ENCODE measurements around the gene DNAH14. TPM values are rescaled to one million over a fixed set of nuclear protein-coding genes. Genes with fewer than 3 reads are reported as not detected.

Gene DNAH14
- polyA plus RNA-seq, 2 of the 4 experiments (the other 2 are of a cell fraction), result 15.9 to 35.8 TPM

DNA sequence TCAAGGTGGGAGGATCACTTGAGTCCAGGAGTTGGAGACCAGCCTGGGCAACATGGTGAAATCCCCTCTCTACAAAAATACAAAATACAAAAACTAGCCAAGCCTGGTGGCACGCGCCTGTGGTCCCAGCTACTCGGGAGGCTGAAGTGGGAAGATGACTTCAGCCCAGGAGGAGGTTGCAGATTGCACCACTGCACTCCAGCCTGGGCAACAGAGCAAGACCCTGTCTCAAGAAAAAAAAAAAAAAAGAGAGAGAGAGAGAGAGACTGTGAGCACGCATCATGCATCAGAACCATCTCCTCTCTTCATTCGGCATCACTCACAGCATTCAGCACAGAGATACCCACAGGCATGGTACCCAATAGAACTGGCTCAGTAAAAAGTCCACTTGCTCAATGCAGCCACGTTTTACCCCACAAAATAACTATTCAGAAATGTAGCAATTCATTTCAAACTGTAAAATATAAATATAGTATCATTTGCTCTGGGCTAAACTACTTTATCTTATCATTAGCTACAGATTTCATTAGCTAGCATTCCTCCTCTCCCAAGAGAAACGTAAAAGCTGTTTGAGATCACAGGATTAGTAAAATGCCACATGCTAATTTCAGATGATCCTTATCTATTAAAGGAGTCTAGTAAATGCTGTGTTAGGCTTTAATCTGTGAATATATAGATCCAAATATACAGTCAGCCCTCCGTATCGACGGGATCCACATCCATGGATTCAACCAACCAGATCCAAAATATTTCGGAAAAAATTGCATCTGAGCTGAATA lies 486.7 kb downstream of the DNAH14 start:
- DNase-seq (ENCODE audit: low read depth in 1 of 2, low spot score in 1 of 2) (no peak), FAIRE-seq (no peak), ATAC-seq (no peak)
- WGBS (ENCODE audit: missing lambda C conversion rate), result 92% methylated on average over 11 of the region's 11 CpGs
- H3K9me3 ChIP-seq, result no peaks in the 10 kb centered on the region
- no peak for TF ChIP-seq CBX8 (IDR thresholded peaks at IDR 0.05)
- no peak for TF ChIP-seq SREBF2 (IDR thresholded peaks at IDR 0.05)
- no peak for TF ChIP-seq KDM1A (IDR thresholded peaks at IDR 0.05; ENCODE audit: low read depth)
- TF ChIP-seq ZNF302 (CRISPR knock-in tag; IDR thresholded peaks at IDR 0.05), result no peak
- TF ChIP-seq EP300 (IDR thresholded peaks at IDR 0.05), result no peak
- TF ChIP-seq PHF8 (IDR thresholded peaks at IDR 0.05; ENCODE audit: borderline replicate concordance, low read depth), result no peak
- TF ChIP-seq, protein P1, sequence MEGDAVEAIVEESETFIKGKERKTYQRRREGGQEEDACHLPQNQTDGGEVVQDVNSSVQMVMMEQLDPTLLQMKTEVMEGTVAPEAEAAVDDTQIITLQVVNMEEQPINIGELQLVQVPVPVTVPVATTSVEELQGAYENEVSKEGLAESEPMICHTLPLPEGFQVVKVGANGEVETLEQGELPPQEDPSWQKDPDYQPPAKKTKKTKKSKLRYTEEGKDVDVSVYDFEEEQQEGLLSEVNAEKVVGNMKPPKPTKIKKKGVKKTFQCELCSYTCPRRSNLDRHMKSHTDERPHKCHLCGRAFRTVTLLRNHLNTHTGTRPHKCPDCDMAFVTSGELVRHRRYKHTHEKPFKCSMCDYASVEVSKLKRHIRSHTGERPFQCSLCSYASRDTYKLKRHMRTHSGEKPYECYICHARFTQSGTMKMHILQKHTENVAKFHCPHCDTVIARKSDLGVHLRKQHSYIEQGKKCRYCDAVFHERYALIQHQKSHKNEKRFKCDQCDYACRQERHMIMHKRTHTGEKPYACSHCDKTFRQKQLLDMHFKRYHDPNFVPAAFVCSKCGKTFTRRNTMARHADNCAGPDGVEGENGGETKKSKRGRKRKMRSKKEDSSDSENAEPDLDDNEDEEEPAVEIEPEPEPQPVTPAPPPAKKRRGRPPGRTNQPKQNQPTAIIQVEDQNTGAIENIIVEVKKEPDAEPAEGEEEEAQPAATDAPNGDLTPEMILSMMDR (IDR thresholded peaks at IDR 0.05), result no peak
- no peak for TF ChIP-seq SMC3 (IDR thresholded peaks at IDR 0.05)
- TF ChIP-seq BHLHE40 (IDR thresholded peaks at IDR 0.05; ENCODE audit: low read depth, low read length), result no peak
- no peak for TF ChIP-seq CHD4 (IDR thresholded peaks at IDR 0.05; ENCODE audit: borderline replicate concordance)
- no peak for TF ChIP-seq MYC (IDR thresholded peaks at IDR 0.05; ENCODE audit: borderline replicate concordance, low read length)
- no peak for TF ChIP-seq FOSL2 (IDR thresholded peaks at IDR 0.05)
- TF ChIP-seq FOSL2 (CRISPR knock-in tag; IDR thresholded peaks at IDR 0.05), result no peak
- TF ChIP-seq HOXB5 (CRISPR knock-in tag; IDR thresholded peaks at IDR 0.05), result no peak
- no peak for TF ChIP-seq RCOR1 (IDR thresholded peaks at IDR 0.05; ENCODE audit: low read depth, low read length)
- TF ChIP-seq NFE2L2 (conservative IDR thresholded peaks at IDR 0.05; ENCODE audit: low read length), result no peak
- no peak for TF ChIP-seq CEBPB (IDR thresholded peaks at IDR 0.05)
- ChIA-PET POLR2A (no interaction called here), CTCF (interaction anchor here (0.6 kb wide), 1 partner anchor 19 kb away, joined by 3 read pairs; no protein-coding TSS in a partner anchor)
- no peak overlapping the region for H3K4me3 ChIP-seq
- no peak overlapping the region for H3K4me2 ChIP-seq
- no peak overlapping the region for H3K27ac ChIP-seq
- peaks cover 13% of the 10 kb centered on the region for H3K4me1 ChIP-seq

DNA sequence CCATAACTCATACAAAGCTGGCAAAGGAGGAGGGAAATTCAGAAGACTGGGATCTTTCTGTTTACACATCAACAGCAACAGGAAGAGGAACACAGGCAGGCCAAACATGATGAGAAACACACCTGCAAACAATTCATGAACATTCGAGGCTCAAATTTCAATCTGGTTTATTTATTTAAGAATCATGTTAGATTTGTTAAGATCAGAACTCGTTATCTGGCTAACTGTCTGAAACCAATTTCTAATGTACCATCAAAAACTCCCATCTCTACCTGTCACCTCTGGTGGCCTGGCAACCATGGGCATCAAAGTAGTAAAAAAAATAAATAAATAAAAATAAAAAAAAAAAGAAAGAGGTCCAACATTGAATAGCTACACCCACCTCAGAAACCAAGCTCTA lies 488.6 kb downstream of the DNAH14 start:
- 83% methylated on average over 2 of the region's 2 CpGs for WGBS (ENCODE audit: missing lambda C conversion rate)
- H3K27ac ChIP-seq, result no peak overlapping the region
- no peak for TF ChIP-seq HEYL (CRISPR knock-in tag; IDR thresholded peaks at IDR 0.05)
- TF ChIP-seq, protein P2, sequence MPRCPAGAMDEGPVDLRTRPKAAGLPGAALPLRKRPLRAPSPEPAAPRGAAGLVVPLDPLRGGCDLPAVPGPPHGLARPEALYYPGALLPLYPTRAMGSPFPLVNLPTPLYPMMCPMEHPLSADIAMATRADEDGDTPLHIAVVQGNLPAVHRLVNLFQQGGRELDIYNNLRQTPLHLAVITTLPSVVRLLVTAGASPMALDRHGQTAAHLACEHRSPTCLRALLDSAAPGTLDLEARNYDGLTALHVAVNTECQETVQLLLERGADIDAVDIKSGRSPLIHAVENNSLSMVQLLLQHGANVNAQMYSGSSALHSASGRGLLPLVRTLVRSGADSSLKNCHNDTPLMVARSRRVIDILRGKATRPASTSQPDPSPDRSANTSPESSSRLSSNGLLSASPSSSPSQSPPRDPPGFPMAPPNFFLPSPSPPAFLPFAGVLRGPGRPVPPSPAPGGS (IDR thresholded peaks at IDR 0.05), result no peak
- TF ChIP-seq CEBPB (IDR thresholded peaks at IDR 0.05), result no peak
- TF ChIP-seq POLR2A (IDR thresholded peaks at IDR 0.05; ENCODE audit: low read length), result no peak
- TF ChIP-seq NR3C1 (IDR thresholded peaks at IDR 0.05), result no peak
- TF ChIP-seq RARB (CRISPR knock-in tag; IDR thresholded peaks at IDR 0.05), result no peak
- no peak for TF ChIP-seq MYC (IDR thresholded peaks at IDR 0.05; ENCODE audit: borderline replicate concordance, low read length)
- no peak for TF ChIP-seq POLR2AphosphoS2 (conservative IDR thresholded peaks at IDR 0.05; ENCODE audit: low read length)
- TF ChIP-seq, protein P3, sequence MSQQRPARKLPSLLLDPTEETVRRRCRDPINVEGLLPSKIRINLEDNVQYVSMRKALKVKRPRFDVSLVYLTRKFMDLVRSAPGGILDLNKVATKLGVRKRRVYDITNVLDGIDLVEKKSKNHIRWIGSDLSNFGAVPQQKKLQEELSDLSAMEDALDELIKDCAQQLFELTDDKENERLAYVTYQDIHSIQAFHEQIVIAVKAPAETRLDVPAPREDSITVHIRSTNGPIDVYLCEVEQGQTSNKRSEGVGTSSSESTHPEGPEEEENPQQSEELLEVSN (IDR thresholded peaks at IDR 0.05; ENCODE audit: borderline replicate concordance, low read depth), result no peak
- TF ChIP-seq PHF8 (IDR thresholded peaks at IDR 0.05; ENCODE audit: borderline replicate concordance, low read depth), result no peak
- TF ChIP-seq RFX5 (IDR thresholded peaks at IDR 0.05), result no peak
- TF ChIP-seq, protein P4, sequence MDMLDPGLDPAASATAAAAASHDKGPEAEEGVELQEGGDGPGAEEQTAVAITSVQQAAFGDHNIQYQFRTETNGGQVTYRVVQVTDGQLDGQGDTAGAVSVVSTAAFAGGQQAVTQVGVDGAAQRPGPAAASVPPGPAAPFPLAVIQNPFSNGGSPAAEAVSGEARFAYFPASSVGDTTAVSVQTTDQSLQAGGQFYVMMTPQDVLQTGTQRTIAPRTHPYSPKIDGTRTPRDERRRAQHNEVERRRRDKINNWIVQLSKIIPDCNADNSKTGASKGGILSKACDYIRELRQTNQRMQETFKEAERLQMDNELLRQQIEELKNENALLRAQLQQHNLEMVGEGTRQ (IDR thresholded peaks at IDR 0.05), result no peak
- TF ChIP-seq MAZ (IDR thresholded peaks at IDR 0.05; ENCODE audit: borderline replicate concordance, low read depth, low read length), result no peak
- TF ChIP-seq KDM1A (IDR thresholded peaks at IDR 0.05; ENCODE audit: low read depth), result no peak
- no peak for FAIRE-seq
- H3K4me2 ChIP-seq, result no peak overlapping the region
- ChIA-PET POLR2A (no interaction called here), CTCF (interaction anchor here (0.8 kb wide), 1 partner anchor 57 kb away, joined by 3 read pairs; no protein-coding TSS in a partner anchor)
- H3K4me1 ChIP-seq, result peaks cover 13% of the 10 kb centered on the region
- no peak for ATAC-seq
- H3K9me3 ChIP-seq, result no peaks in the 10 kb centered on the region
- no peak overlapping the region for H3K4me3 ChIP-seq
- no peak for DNase-seq (ENCODE audit: low read depth in 1 of 2, low spot score in 1 of 2)

Data from A549 (cell line).